B cell (primary cell): Measurements from ENCODE around the gene TRNAU1AP. TPM values are rescaled to one million over a fixed set of nuclear protein-coding genes. Genes with fewer than 3 reads are reported as not detected.

Experiments
- ATAC-seq: fragments of 200-7000 bp; cut with Tn5 transposase; one replicate; pipeline ENCODE4 v1.10.0; 2021; ENCODE audit warnings: low read depth, mild to moderate bottlenecking, moderate number of reproducible peaks, moderate library complexity
- CTCF ChIA-PET: fragments of 350-600 bp; sonication (Branson Sonifier 250); formaldehyde crosslinking; loops from one replicate; lab custom pipeline; 2021; ENCODE audit warnings: antibody characterized with exemption, inconsistent platforms; lab: Charles Lee
- POLR2A ChIA-PET: fragments of 350-600 bp; sonication (Branson Sonifier 250); formaldehyde crosslinking; loops from one replicate; lab custom pipeline; 2021; ENCODE audit warnings: antibody characterized with exemption; lab: Charles Lee
- DNase-seq: peaks from one replicate; pipeline ENCODE4 v3.0.0; 2013
- H2AFZ ChIP-seq: 2 replicates; pipeline ENCODE4 v1.6.1; 2012; ENCODE audit warnings: mild to moderate bottlenecking, low read depth, low read length; ENCODE audit not compliant: insufficient read depth, poor library complexity, severe bottlenecking
- H3K27ac ChIP-seq, 2 donors: 1 replicate in 1 of 2; 2 replicates in 1 of 2; pipeline ENCODE4 v1.5.1; 2012 to 2013; ENCODE audit warnings: low read length in 2 of 2, mild to moderate bottlenecking in 2 of 2, moderate library complexity in 1 of 2
- H3K27me3 ChIP-seq, 4 experiments: fragments of 200-600 bp in 1 of 4; sonication (generic) in 1 of 4; replicated peaks in 1 of 4; 1 replicate in 2 of 4; 2 replicates in 2 of 4; pipeline versions ENCODE4 v1.6.1 to v1.7.0; 2013 to 2016; ENCODE audit warnings: low read length in 3 of 4, mild to moderate bottlenecking in 2 of 4, mixed read lengths in 1 of 4, moderate library complexity in 1 of 4; ENCODE audit not compliant: insufficient read depth in 4 of 4, control insufficient read depth in 3 of 4; ENCODE audit errors: control extremely low read depth in 1 of 4
- H3K36me3 ChIP-seq, 2 experiments: replicated peaks in 1 of 2; 1 replicate in 1 of 2; 2 replicates in 1 of 2; pipeline versions ENCODE4 v1.6.1 to v1.7.1; 2013; ENCODE audit warnings: low read length in 1 of 2; ENCODE audit not compliant: insufficient read depth in 2 of 2, control insufficient read depth in 1 of 2; ENCODE audit errors: control extremely low read depth in 1 of 2, extremely low read depth in 1 of 2
- H3K4me1 ChIP-seq, 2 donors: fragments of 200-600 bp in 1 of 2; sonication (generic) in 1 of 2; 1 replicate in 1 of 2; 2 replicates in 1 of 2; pipeline versions ENCODE4 v1.5.1 to v1.6.1; 2013 to 2017; ENCODE audit warnings: low read length in 2 of 2; ENCODE audit not compliant: control insufficient read depth in 2 of 2, insufficient read depth in 2 of 2
- H3K4me2 ChIP-seq: replicated peaks from 2 replicates; pipeline ENCODE3; 2012; ENCODE audit warnings: mild to moderate bottlenecking, low read depth, low read length; ENCODE audit not compliant: poor library complexity, severe bottlenecking
- H3K4me3 ChIP-seq, 5 experiments: fragments of 200-600 bp in 1 of 5; sonication (generic) in 1 of 5; 1 replicate in 3 of 5; 2 replicates in 2 of 5; pipeline versions ENCODE4 v1.5.1 to v1.7.0; 2011 to 2016; ENCODE audit warnings: low read length in 4 of 5, mild to moderate bottlenecking in 4 of 5, low read depth in 2 of 5, control low read depth in 1 of 5, moderate library complexity in 1 of 5; ENCODE audit not compliant: insufficient read depth in 1 of 5; ENCODE audit errors: control extremely low read depth in 1 of 5, extremely low read depth in 1 of 5
- H3K79me2 ChIP-seq: fragments of 200-600 bp; sonication (generic); one replicate; pipeline ENCODE4 v1.6.0; 2016; ENCODE audit warnings: low read length; ENCODE audit not compliant: control insufficient read depth, insufficient read depth
- H3K9ac ChIP-seq: fragments of 200-600 bp; sonication (generic); 2 replicates; pipeline ENCODE4 v1.6.1; 2017; ENCODE audit warnings: mild to moderate bottlenecking, low read length, moderate library complexity
- H3K9me3 ChIP-seq, 3 donors: one replicate each; pipeline versions ENCODE4 v1.6.1 to v1.7.1; 2013; ENCODE audit warnings: low read length in 2 of 3; ENCODE audit not compliant: control insufficient read depth in 2 of 3, insufficient read depth in 1 of 3; ENCODE audit errors: control extremely low read depth in 1 of 3
- H4K20me1 ChIP-seq: 2 replicates; pipeline ENCODE4 v1.6.0; 2012; ENCODE audit warnings: mild to moderate bottlenecking, low read length; ENCODE audit not compliant: insufficient read depth, control insufficient read depth, poor library complexity, severe bottlenecking
- H3K27ac Mint-ChIP-seq: one replicate; pipeline ENCODE4 v1.8.0; 2021; ENCODE audit warnings: mixed read lengths
- H3K27me3 Mint-ChIP-seq: one replicate; pipeline ENCODE4 v1.8.0; 2021; ENCODE audit warnings: mixed read lengths
- H3K4me1 Mint-ChIP-seq: one replicate; pipeline ENCODE4 v1.8.0; 2021; ENCODE audit warnings: mixed read lengths
- H3K4me3 Mint-ChIP-seq: one replicate; pipeline ENCODE4 v1.8.0; 2021; ENCODE audit warnings: mixed read lengths
- H3K9me3 Mint-ChIP-seq: one replicate; pipeline ENCODE4 v1.8.0; 2022; ENCODE audit warnings: mixed read lengths; ENCODE audit not compliant: insufficient read depth
- CTCF ChIP-seq: fragments of 200-600 bp; IDR thresholded peaks from one replicate; pipeline ENCODE4 v1.8.0; 2022; ENCODE audit warnings: antibody characterized with exemption, mild to moderate bottlenecking
- EZH2 ChIP-seq: IDR thresholded peaks from 2 replicates; pipeline ENCODE4 v1.6.1; 2012; ENCODE audit warnings: borderline replicate concordance, low read depth, mild to moderate bottlenecking, moderate library complexity, low read length; ENCODE audit not compliant: insufficient read depth, poor library complexity, severe bottlenecking
- WGBS: methylation state at CpG from one replicate; pipeline ENCODE4 v1.1.5; 2013; ENCODE audit warnings: missing lambda C conversion rate; ENCODE audit not compliant: insufficient coverage; 5-methylcytosine and 5-hydroxymethylcytosine counted together
- intact Hi-C: fragments of 100-400 bp; cut with micrococcal nuclease; formaldehyde crosslinking; loops from one replicate; pipeline ENCODE4 v1.10.0; 2022
- polyA plus RNA-seq: library from polyadenylated mRNA; depleted of rRNA; stranded (reverse); fragments of >200 nt; gene quantifications from 2 replicates; pipeline ENCODE4 v1.2.3, GENCODE V29; 2012
- total RNA-seq, 2 donors: library from RNA; stranded (reverse); fragments of 120-200 nt in 1 of 2; gene quantifications; 1 replicate in 1 of 2; 2 replicates in 1 of 2; pipeline versions ENCODE4 v1.2.3 to v1.2.4, GENCODE V29; 2013 to 2022

The TRNAU1AP gene
- total and polyA plus RNA-seq, 2 donors (not counting 1 experiment from before 2014, with no cell fraction given), result 39.8 to 45.2 TPM

- H3K27ac Mint-ChIP-seq, result no peak within 1 kb of the TSS
- no peaks in the 10 kb centered on the region for H3K9me3 Mint-ChIP-seq
- 70% methylated on average over 4 of the region's 13 CpGs for WGBS
- peak within 1 kb of the TSS; percentile 91 for H3K4me3 Mint-ChIP-seq
- Histone ChIP-seq H3K4me3 (peak within 1 kb of the TSS in 4 of 5 experiments; percentile 19 to 63 (median 52)), H3K36me3 (no peaks in the 10 kb centered on the region), H3K27ac (no peak within 1 kb of the TSS), H3K4me1 (peaks cover 4 to 14% of the 10 kb centered on the region in 2 donors), H3K9ac (peak within 1 kb of the TSS; percentile 50), H3K79me2 (no peaks in the 10 kb centered on the region), H3K27me3 (peaks cover 0 to 9% (median 3%) of the 10 kb centered on the region in 4 experiments), H4K20me1 (no peaks in the 10 kb centered on the region), H3K4me2 (peak within 1 kb of the TSS; percentile 85), H3K9me3 (no peaks in the 10 kb centered on the region), H2AFZ (peak within 1 kb of the TSS; percentile 76)
- H3K4me1 Mint-ChIP-seq, result peaks cover 16% of the 10 kb centered on the region
- intact Hi-C loops, result no loop called here
- POLR2A ChIA-PET, result interaction anchor here (0.9 kb wide), 1 partner anchor 10 kb away, joined by 4 read pairs; no protein-coding TSS in a partner anchor
- ATAC-seq (peak; percentile 74), DNase-seq (no peak)
- no peak for TF ChIP-seq EZH2
- TF ChIP-seq CTCF, result no peak
- H3K27me3 Mint-ChIP-seq, result peaks cover 3% of the 10 kb centered on the region
- CTCF ChIA-PET, result interaction anchor here (1.4 kb wide), 1 partner anchor 144 kb away, joined by 3 read pairs; the partner anchor contains the start of gene YTHDF2
These were observed 38.9 kb downstream of the TRNAU1AP start, which contains the start of gene RAB42 for GRCh38 chr1:28591708-28592320. TSS of gene RAB42 (plus strand) at chr1:28592265. CDS start at chr1:28592512, 247 bp downstream.
